ENCODE measurements around the gene GOLGB1.
"Not testable (repeated sequence)": the region's sequence is repeated elsewhere in the genome, so short reads cannot be mapped to it uniquely, and the experiment has no call there.

Gene GOLGB1

DNA sequence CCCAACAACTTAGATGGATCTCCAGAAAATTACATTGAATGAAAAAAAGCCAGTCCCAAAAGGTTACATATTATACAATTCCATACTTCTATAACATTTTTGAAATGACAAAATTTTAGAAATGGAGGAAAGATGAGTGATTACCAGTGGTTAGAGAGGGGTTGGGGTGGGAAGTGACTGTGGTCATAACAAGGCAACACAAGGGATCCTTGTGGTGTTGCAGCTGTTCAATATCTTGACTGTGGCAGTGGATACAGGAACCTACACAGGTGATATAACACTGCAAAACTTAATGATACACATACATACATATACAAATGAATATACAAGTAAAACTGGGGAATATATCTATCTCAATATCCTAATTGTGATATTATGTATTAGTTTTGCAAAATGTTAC lies 9.6 kb downstream of the GOLGB1 start:
- DNase-seq = no peak

DNA sequence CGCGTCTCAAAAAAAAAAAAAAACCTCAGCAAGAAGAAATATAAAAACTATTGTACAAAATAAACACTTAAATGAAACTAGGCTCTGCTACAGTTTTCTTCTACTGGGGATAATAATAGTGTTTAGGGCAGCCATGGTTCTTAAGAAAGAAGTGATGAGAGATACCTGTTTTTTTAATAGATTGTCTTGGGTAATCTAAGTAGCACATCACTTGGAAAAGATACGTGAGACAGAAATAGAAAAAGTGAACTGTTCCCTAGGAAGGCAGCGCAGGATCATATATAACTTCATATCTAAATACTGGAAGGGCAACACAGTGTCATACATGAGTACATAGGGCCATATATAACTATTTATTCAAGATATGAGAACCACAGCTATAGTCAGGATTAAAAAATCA lies 11.9 kb downstream of the GOLGB1 start:
- DNase-seq = no peak

DNA sequence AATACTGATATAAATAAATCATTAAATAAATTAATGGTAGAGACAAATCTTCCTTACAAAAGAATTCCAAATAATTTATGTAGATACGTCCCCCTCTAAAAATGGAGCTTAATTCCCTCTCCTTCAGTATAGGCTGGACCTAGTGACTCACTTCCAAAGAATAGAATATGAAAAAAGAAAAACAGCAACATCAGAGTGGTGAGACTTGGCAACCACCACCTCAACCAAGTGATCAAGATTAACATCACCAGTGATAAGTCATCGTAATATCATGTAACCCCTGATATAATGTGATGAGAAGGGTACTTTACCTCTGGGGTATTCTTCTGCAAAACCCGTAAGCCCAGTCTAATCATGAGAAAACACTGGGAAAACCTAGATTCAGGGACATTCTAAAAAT lies 13.4 kb downstream of the GOLGB1 start:
- DNase-seq = no peak

DNA sequence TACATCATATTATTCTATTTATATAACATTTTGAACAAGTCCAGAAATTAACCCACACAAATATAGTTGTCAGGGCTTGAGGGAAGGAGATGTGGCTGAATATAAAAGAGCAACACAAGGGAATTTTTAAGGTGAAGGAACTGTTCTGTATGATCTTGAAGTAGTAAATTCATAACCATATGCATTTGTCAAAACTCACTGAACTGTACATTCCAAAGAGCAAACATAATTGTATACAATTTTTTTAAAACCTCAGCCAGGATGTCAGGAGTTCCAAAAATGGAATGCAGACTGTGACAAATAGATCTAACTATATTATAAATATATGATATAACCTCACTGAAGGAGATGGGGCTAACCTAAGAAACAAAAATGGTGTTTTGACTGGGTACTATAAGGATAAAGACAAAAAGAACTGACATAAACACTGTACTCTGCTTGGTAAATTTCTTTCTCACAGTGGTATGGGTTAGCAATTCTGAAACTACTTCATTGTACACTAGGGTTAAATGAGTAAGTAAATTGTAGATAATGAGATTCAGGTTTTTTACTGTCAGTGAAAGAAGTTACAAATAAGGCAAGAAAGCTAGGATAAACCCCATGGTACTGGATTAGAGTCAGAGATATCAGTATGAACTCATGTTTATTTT lies 14.4 kb downstream of the GOLGB1 start:
- DNase-seq = no peak

DNA sequence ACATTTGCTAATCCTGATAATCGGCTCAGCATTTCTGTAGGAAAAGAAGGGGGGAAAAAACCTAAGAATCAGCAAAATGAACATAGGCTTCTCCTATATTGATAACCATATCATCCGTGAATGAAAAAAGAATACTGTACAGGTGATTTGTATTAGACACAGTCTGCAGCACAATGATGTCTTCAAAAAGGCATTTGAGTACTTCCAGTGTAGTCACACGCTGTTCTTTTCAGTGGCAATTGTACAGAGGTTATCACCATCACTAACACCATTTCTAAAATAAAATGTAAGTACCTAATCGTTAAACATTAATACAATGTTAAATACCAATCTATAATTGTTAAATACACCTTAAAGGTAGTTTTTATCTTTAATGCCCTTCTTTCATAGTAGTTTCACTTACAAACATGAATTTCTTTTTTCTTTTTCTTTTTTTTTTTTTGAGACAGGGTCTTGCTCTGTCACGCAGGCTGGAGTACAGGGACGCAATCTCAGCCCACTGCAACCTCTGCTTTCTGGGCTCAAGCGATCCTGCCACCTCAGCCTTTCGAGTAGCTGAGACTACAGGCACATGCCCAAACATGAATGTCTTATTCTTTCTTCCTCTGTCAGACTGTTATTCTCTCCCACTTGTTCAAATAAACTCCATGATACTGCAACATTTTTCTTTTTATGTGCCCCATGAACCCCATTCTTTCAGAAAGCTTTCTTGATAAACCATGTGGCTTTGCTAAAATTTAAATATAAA lies 18.4 kb downstream of the GOLGB1 start:
- no peak for DNase-seq

GRCh38 chr3:121724130-121724529 lies 25.4 kb downstream of the GOLGB1 start:
- no peak for DNase-seq

GRCh38 chr3:121723485-121723884 lies 26.1 kb downstream of the GOLGB1 start:
- no peak for DNase-seq

GRCh38 chr3:121722411-121722810 lies 27.1 kb downstream of the GOLGB1 start:
- DNase-seq = no peak

DNA sequence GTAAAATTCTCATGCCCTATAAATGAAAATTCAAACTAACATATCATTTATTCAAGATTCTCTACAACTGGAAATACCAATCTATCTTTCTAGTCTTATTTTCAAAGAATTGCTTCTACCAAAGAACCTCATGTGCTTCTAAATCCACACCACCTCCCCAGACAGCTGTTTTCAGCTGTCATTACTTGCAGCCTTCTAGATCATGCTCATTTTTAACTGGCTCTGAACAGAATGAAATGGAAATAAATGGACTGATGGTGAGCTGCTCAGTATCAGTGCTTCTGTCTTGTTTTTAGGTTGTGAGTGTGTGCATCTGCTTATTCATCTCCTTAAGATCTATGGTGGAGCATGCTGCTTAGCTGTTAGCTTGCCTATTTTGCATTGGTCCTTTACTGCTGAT lies 29.4 kb downstream of the GOLGB1 start:
- DNase-seq = no peak

DNA sequence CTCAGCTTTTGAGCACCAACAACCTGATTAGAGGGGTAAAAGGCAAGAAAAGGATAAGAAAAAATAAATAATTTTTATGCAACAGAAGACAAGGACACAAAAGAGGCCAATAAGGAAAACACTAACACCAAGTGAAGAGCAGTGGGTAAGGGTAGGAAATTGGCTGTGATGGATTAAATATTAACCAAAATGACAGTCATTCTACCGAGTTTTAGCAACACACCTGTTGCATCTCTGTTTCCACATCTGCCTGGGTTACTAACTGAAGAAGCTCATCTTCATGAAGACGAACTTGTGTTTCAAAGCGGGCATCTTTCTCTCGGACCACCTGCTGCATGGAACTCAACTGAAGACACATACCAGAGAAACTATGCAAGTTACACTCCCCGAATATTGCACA lies 30.1 kb downstream of the GOLGB1 start:
- DNase-seq = no peak

DNA sequence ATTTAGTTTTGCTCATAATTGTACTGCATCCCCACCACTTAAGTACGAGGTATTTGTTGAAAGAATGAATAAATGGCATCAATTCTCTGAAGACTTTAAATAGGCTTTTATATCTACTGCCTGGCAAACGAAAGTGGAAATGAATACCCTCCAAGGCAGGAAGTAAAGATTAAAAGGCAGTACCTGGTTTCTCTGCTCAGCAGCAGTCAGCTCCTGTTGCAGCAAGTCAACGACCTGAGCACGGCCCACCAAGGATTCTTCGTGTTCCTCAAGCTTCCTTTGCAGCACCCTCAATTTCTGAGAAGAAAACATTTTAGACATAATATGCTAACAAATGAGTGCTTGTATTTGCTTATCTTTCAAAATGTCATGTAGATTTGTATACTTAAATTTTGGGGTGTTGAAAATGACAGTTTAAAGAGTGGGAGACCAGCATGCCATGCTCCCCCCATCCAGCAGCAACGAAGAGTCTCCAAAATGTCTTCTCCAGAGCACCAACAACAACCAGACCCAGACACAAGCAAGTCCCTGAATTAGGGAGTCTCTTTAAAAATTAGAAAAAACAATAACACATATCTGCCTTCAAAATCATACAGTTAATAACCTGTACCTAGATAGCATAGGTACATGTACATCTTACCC lies 31.2 kb downstream of the GOLGB1 start:
- DNase-seq = no peak

DNA sequence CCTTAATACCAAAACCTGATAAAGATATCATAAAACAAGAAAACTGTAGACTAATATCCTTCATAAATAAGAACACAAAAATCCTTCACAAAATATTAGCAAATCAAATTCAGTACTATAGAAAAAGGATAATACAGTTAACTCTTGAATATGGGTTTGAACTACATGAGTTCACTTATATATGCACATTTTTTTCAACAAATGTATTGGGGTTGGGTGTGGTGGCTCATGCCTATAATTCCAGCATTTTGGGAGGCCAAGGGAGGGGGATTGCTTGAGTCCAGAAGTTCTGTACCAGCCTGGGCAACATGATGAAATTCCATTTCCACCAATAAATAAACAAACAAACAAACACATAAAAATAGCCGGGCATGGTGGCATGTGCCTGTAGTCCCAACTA lies 39.2 kb downstream of the GOLGB1 start:
- no peak for DNase-seq

- DNase-seq = no peak
Measured at GRCh38 chr3:121707531-121708273, 41.8 kb downstream of the GOLGB1 start.

DNA sequence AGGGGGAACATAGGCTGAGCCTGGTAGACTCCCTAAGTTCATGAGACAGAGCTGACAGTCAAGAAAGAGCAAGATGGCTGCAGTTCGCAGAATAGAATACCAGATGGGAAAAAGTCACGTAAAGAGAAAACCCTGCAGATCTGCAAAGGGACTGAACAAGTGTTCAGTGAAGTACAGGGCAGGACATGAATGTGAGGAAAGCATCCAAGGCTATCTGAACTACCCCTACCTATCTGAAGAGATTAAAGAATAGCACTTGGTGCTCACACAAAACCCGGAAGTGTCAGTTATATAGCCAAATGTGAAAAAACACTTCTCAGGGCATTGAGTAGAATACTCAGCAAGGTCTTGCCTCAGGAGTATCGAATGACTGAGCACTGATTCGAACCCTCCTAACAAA lies 44.0 kb downstream of the GOLGB1 start:
- DNase-seq = no peak

DNA sequence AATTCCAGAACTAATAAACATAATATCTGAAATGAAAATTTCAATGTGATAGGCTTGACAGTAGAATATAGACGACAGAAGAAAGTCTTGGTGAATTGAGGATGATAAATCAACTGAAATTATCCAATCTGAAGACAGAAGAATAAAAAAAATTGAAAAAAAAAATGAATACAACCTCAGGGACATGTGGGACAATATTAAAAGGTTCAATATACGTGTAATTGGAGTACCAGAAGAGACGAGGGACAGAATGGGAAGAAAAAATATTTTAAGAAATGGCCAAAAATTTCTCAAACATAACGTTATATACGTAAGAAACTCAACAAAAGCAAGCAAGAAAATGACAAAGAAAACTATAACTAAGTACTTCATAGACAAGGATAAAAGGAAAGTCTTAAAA lies 45.6 kb downstream of the GOLGB1 start:
- DNase-seq = no peak

- DNase-seq = no peak
Measured at GRCh38 chr3:121698901-121699300, 50.6 kb downstream of the GOLGB1 start.

- no peak for DNase-seq
Measured at GRCh38 chr3:121698476-121698875, 51.1 kb downstream of the GOLGB1 start.

GRCh38 chr3:121696186-121696585 lies 53.4 kb downstream of the GOLGB1 start:
- no peak for DNase-seq

GRCh38 chr3:121692010-121692699 lies 57.4 kb downstream of the GOLGB1 start:
- DNase-seq = no peak

- no peak for DNase-seq
Measured at GRCh38 chr3:121690777-121691405, 58.6 kb downstream of the GOLGB1 start.

- not testable (repeated sequence) for DNase-seq
Measured at GRCh38 chr3:121688747-121689146, 60.8 kb downstream of the GOLGB1 start.

- DNase-seq = no peak
Measured at GRCh38 chr3:121681792-121682191, 67.7 kb downstream of the GOLGB1 start.

All from inflammatory macrophage treated with lipopolysaccharide for 1 hour (primary cell).